Liver (tissue), 9 donors: ENCODE results near the gene ADAM30. TPM values are rescaled to one million over a fixed set of nuclear protein-coding genes. Genes with fewer than 3 reads are reported as not detected.
"Not testable (repeated sequence)": the region's sequence is repeated elsewhere in the genome, so short reads cannot be mapped to it uniquely, and the experiment has no call there.

ENCODE experiments used
- DNase-seq: peaks from one replicate; pipeline ENCODE4 v3.0.0-alpha.2; 2017; ENCODE audit warnings: low spot score
- H3K27ac ChIP-seq, 2 donors: one replicate each; pipeline ENCODE4 v1.7.0; 2013; ENCODE audit warnings: inconsistent platforms in 2 of 2, low read length in 2 of 2, control low read depth in 1 of 2, low read depth in 1 of 2, mild to moderate bottlenecking in 1 of 2
- H3K27me3 ChIP-seq, 4 donors: one replicate each; pipeline versions ENCODE4 v1.6.1 to v1.7.0; 2013; ENCODE audit warnings: low read length in 3 of 4, inconsistent platforms in 1 of 4, mild to moderate bottlenecking in 1 of 4, moderate library complexity in 1 of 4; ENCODE audit not compliant: control insufficient read depth in 4 of 4, insufficient read depth in 4 of 4
- H3K36me3 ChIP-seq, 4 donors: one replicate each; pipeline versions ENCODE4 v1.6.1 to v1.7.0; 2013; ENCODE audit warnings: low read length in 3 of 4, mild to moderate bottlenecking in 3 of 4, low read depth in 1 of 4, moderate library complexity in 1 of 4; ENCODE audit not compliant: control insufficient read depth in 4 of 4, insufficient read depth in 3 of 4
- H3K4me1 ChIP-seq, 4 donors: one replicate each; pipeline versions ENCODE4 v1.6.1 to v1.7.0; 2013; ENCODE audit warnings: low read length in 3 of 4, mild to moderate bottlenecking in 3 of 4, moderate library complexity in 1 of 4; ENCODE audit not compliant: control insufficient read depth in 4 of 4, insufficient read depth in 4 of 4
- H3K4me3 ChIP-seq, 3 donors: one replicate each; pipeline versions ENCODE4 v1.6.1 to v1.7.0; 2013; ENCODE audit warnings: low read length in 3 of 3, control low read depth in 1 of 3, low read depth in 1 of 3, mild to moderate bottlenecking in 1 of 3
- H3K9ac ChIP-seq, 2 donors: one replicate each; pipeline ENCODE4 v1.7.0; 2013; ENCODE audit warnings: low read length in 2 of 2, mild to moderate bottlenecking in 2 of 2, moderate library complexity in 2 of 2, control low read depth in 1 of 2, low read depth in 1 of 2
- H3K9me3 ChIP-seq, 4 donors: one replicate each; pipeline versions ENCODE4 v1.6.1 to v1.7.0; 2013; ENCODE audit warnings: low read length in 3 of 4; ENCODE audit not compliant: control insufficient read depth in 4 of 4
- YY1 ChIP-seq: IDR thresholded peaks from 2 replicates; pipeline ENCODE4 v1.6.1; 2016; ENCODE audit warnings: antibody characterized with exemption, mild to moderate bottlenecking
- WGBS: extraction: QIAGEN DNeasy Blood & Tissue Kit; methylation state at CpG from one replicate; pipeline ENCODE4 v1.1.7; 2013; 5-methylcytosine and 5-hydroxymethylcytosine counted together
- polyA plus RNA-seq, 2 donors: library from polyadenylated mRNA; stranded (reverse) in 1 of 2; unstranded in 1 of 2; fragments of 200-250 nt in 1 of 2; fragments of >200 nt in 1 of 2; fragmentation: Nextera tagmentation in 1 of 2; extraction: Ambion mirVana in 1 of 2; gene quantifications; one replicate each; pipeline versions ENCODE4 v1.2.1 to v1.2.3, GENCODE V29; 2013 to 2015
- total RNA-seq, 2 donors: library from RNA; depleted of rRNA; stranded (reverse); fragments of >200 nt; gene quantifications; one replicate each; pipeline ENCODE4 v1.2.3, GENCODE V29; 2014
- donor health status: healthy.
- donor health status: healthy.
- donor health status: healthy.
- donor health status: healthy.
- donor health status: healthy.

The ADAM30 gene
- total and polyA plus RNA-seq, 4 donors, result not detected

- H3K9ac ChIP-seq, DNase-seq, H3K27ac ChIP-seq, H3K4me3 ChIP-seq, H3K4me1 ChIP-seq, H3K36me3 ChIP-seq, H3K9me3 ChIP-seq, H3K27me3 ChIP-seq: not testable (repeated sequence)
- TF ChIP-seq YY1, result peak; percentile 2
- WGBS, result 78% methylated on average over 6 of the region's 6 CpGs
Observed at GRCh38 chr1:119844206-119844605, 52.1 kb downstream of the ADAM30 start.

Other genes starting within 250 kb of the ADAM30 start
- 1 to 10 TPM; 4.4 to 4.5 TPM for gene ZNF697, start 248.2 kb downstream of the ADAM30 start, total RNA-seq
- gene ZNF697, start 248.2 kb downstream of the ADAM30 start, polyA plus RNA-seq, result 1 to 10 TPM in 1 of 2 donors, under 1 TPM in 1; 0.89 to 2.1 TPM
- 10 to 100 TPM; 48.0 to 59.7 TPM for gene PHGDH, start 184.6 kb downstream of the ADAM30 start, total RNA-seq
- gene PHGDH, start 184.6 kb downstream of the ADAM30 start, polyA plus RNA-seq, result 100 to 1,000 TPM; 101 to 178 TPM
- 100 to 1,000 TPM; 297 to 846 TPM for gene HMGCS2, start 127.6 kb downstream of the ADAM30 start, total RNA-seq
- 100 to 1,000 TPM; 836 to 944 TPM for gene HMGCS2, start 127.6 kb downstream of the ADAM30 start, polyA plus RNA-seq
- gene REG4, start 85.1 kb downstream of the ADAM30 start, total RNA-seq, result under 1 TPM; 0.08 to 0.19 TPM
- under 1 TPM in 1 of 2 donors, not detected in 1; 0.15 TPM for gene REG4, start 85.1 kb downstream of the ADAM30 start, polyA plus RNA-seq
- 10 to 100 TPM; 40.3 to 55.3 TPM for gene NOTCH2, start 173.1 kb upstream of the ADAM30 start, total RNA-seq
- gene NOTCH2, start 173.1 kb upstream of the ADAM30 start, polyA plus RNA-seq, result 10 to 100 TPM in 1 of 2 donors, 1 to 10 TPM in 1; 8.7 to 14.5 TPM